ENCODE measurements around the gene ICAM2.
"Not testable (repeated sequence)": the region's sequence is repeated elsewhere in the genome, so short reads cannot be mapped to it uniquely, and the experiment has no call there.

The ICAM2 gene

DNA sequence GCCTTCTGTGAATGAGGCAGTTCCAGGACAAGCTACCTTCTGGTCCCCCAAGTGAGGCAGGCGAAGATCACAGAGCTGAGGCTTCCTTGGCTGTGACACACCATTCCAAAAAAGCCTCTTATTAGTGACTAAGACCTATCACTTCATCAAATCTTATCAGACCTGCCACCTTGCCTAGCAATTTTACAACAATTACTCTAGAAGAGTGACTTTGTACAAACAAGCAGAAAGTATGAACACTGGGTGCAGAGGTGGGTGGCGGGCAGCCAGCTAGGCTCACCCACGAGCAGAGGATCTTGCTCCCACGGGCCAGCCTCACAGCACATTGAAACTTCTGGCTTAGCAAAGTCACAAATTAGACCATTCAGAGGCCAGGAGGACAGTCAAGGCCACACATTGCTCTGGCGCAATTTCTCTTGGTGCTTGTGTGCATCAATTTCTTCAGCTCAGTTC is 2.2 kb upstream of the ICAM2 start:
- TF ChIP-seq, protein P1, sequence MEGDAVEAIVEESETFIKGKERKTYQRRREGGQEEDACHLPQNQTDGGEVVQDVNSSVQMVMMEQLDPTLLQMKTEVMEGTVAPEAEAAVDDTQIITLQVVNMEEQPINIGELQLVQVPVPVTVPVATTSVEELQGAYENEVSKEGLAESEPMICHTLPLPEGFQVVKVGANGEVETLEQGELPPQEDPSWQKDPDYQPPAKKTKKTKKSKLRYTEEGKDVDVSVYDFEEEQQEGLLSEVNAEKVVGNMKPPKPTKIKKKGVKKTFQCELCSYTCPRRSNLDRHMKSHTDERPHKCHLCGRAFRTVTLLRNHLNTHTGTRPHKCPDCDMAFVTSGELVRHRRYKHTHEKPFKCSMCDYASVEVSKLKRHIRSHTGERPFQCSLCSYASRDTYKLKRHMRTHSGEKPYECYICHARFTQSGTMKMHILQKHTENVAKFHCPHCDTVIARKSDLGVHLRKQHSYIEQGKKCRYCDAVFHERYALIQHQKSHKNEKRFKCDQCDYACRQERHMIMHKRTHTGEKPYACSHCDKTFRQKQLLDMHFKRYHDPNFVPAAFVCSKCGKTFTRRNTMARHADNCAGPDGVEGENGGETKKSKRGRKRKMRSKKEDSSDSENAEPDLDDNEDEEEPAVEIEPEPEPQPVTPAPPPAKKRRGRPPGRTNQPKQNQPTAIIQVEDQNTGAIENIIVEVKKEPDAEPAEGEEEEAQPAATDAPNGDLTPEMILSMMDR (IDR thresholded peaks at IDR 0.05; ENCODE audit: low read depth, low read length): no peak
- no peak overlapping the region for H3K4me3 ChIP-seq (ENCODE audit: low read depth, low read length)

DNA sequence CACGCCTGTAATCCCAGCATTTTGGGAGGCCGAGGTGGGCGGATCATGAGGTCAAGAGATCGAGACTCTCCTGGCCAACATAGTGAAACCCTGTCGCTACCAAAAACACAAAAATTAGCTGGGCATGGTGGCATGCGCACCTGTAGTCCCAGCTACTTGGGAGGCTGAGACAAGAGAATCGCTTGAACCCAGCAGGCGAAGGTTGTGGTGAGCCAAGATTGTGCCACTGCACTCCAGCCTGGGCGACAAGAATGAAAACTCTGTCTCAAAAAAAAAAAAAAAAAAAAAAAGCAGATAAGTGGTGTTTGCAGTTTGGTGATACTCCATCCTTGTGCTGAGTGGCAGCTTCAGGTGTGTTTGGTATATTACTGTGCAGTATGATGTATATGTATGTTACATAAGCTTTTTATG is 877 bp downstream of the ICAM2 start:
- not testable (repeated sequence) for H3K4me3 ChIP-seq (ENCODE audit: low read depth, low read length)

DNA sequence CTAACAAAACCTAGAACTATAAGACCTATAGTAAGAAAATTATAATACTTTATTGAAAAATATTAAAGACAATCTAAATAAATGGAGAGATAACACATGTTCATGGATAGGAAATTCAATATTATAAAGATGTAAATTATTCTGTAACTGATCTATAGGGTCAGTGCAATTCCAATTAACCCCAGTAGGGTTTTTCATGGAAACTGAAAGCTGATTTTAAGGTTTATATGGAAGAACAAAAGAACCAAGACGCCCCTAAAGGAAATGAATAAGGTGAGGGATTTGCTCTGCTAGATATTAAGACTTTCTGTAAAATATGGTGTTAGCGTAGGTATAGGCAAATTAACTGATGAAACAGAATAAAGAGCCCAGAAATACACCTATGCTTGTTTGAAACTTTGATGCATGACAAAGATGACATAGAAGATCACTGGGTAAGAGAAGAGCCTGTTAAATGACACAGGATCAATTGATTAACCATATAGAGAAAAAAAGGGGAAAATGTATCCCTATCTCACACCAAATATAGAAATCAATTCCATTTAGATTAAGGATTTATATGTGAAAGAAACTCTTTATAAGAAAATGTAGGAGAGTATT is 3.0 kb downstream of the ICAM2 start:
- no peak overlapping the region for H3K4me3 ChIP-seq (ENCODE audit: low read depth, low read length)
- TF ChIP-seq, protein P1 (IDR thresholded peaks at IDR 0.05; ENCODE audit: low read depth, low read length): peak; percentile 5; the same call in 1 of the 2 replicates

- TF ChIP-seq, protein P1 (IDR thresholded peaks at IDR 0.05; ENCODE audit: low read depth, low read length): no peak
- H3K4me3 ChIP-seq (ENCODE audit: low read depth, low read length): no peak overlapping the region
These were observed 3.5 kb downstream of the ICAM2 start for GRCh38 chr17:64016974-64017373.

GRCh38 chr17:64016231-64016784 is 4.1 kb downstream of the ICAM2 start:
- TF ChIP-seq, protein P1 (IDR thresholded peaks at IDR 0.05; ENCODE audit: low read depth, low read length): no peak

GRCh38 chr17:64015447-64015846 is 5.0 kb downstream of the ICAM2 start:
- H3K4me3 ChIP-seq (ENCODE audit: low read depth, low read length): no peak overlapping the region
- TF ChIP-seq, protein P1 (IDR thresholded peaks at IDR 0.05; ENCODE audit: low read depth, low read length): no peak

More at GRCh38 chr17:64016231-64016784, 4.1 kb downstream of the ICAM2 start:
- no peak overlapping the region for H3K4me3 ChIP-seq (ENCODE audit: low read depth, low read length)

DNA sequence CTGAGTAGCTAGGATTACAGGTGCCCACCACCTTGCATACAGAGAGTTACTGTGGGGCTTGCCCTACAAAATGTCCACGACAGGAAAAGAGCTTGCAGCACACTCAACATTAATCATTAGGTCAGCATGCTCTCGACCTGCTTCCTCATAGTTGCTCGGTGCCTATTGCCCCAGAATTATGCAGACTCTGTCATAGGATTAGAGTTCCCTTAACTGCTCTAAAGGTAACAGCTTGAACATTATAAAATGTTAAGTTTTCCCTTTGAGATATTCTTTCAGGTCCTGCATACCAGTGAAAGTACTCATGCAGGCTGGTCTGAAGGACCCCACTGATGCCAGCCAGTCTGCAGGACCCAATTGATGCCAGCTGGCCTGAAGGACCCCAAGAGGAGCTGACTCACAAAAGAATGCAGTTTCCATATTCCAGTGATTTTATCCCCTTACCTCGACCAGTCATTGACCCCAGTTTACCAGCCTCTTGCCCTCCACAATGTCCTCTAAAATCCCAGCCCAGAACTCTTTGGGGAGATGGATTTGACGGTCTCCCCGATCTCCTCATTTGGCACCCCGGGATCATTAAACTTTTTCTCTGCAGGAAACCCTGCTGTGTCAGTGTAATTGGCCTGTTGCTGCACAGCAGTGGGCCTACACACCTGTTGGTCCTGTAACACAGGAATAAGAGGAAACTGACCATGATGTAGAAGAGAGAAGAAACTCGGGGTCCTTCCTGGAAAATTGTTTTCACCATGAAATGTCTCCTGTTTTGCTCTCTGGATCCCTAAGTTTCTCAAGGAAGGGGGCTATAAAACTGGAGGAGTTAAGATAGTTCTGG is 10.6 kb downstream of the ICAM2 start:
- TF ChIP-seq, protein P1 (IDR thresholded peaks at IDR 0.05; ENCODE audit: low read depth, low read length): no peak
- no peak overlapping the region for H3K4me3 ChIP-seq (ENCODE audit: low read depth, low read length)
